Panc1 (cell line): ENCODE data around the gene ARPP21.

ENCODE experiments used
- POLR2AphosphoS5 ChIP-seq: IDR thresholded peaks from 2 replicates; pipeline ENCODE4 v1.6.1; 2012; ENCODE audit warnings: mild to moderate bottlenecking, low read depth, low read length, moderate library complexity
- REST ChIP-seq, 2 experiments: IDR thresholded peaks; 2 replicates each; pipeline ENCODE4 v1.6.1; 2011 to 2012; ENCODE audit warnings: low read depth in 2 of 2, control low read depth in 1 of 2, low read length in 1 of 2, mild to moderate bottlenecking in 1 of 2, moderate library complexity in 1 of 2; ENCODE audit not compliant: insufficient read depth in 1 of 2
- TF ChIP-seq, protein P1 (sequence below): fragments of 450-650 bp; IDR thresholded peaks from 2 replicates; pipeline ENCODE4 v1.5.1; 2017; ENCODE audit warnings: mild to moderate bottlenecking

- no peak for TF ChIP-seq POLR2AphosphoS5
- TF ChIP-seq, protein P1, sequence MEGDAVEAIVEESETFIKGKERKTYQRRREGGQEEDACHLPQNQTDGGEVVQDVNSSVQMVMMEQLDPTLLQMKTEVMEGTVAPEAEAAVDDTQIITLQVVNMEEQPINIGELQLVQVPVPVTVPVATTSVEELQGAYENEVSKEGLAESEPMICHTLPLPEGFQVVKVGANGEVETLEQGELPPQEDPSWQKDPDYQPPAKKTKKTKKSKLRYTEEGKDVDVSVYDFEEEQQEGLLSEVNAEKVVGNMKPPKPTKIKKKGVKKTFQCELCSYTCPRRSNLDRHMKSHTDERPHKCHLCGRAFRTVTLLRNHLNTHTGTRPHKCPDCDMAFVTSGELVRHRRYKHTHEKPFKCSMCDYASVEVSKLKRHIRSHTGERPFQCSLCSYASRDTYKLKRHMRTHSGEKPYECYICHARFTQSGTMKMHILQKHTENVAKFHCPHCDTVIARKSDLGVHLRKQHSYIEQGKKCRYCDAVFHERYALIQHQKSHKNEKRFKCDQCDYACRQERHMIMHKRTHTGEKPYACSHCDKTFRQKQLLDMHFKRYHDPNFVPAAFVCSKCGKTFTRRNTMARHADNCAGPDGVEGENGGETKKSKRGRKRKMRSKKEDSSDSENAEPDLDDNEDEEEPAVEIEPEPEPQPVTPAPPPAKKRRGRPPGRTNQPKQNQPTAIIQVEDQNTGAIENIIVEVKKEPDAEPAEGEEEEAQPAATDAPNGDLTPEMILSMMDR: no peak
- TF ChIP-seq REST (IDR thresholded peaks at IDR 0.05; ENCODE audit: insufficient read depth in 1 of 2, low read depth in 2 of 2, low read length in 1 of 2): no peak
These were observed 14.0 kb downstream of the ARPP21 start for GRCh38 chr3:35653347-35653746.
